ENCODE results near the gene KCNK17.
"Not testable (repeated sequence)": the region's sequence is repeated elsewhere in the genome, so short reads cannot be mapped to it uniquely, and the experiment has no call there.

KCNK17 gene

GRCh38 chr6:39289490-39289889, 24.7 kb downstream of the KCNK17 start:
- no peak for TF ChIP-seq CTCF (IDR thresholded peaks at IDR 0.05)

GRCh38 chr6:39287601-39288000, 26.6 kb downstream of the KCNK17 start:
- TF ChIP-seq CTCF (IDR thresholded peaks at IDR 0.05), result no peak
- Histone ChIP-seq H3K27me3 (ENCODE audit: control insufficient read depth, insufficient read depth, low read length) (no peaks in the 10 kb centered on the region), H3K36me3 (ENCODE audit: control insufficient read depth, insufficient read depth, low read length) (no peaks in the 10 kb centered on the region), H3K4me1 (no peaks in the 10 kb centered on the region), H3K79me2 (no peaks in the 10 kb centered on the region), H2AFZ (no peak overlapping the region), H3K4me3 (ENCODE audit: low read depth, low read length) (no peak overlapping the region), H3K9me3 (ENCODE audit: control insufficient read depth, low read length) (no peaks in the 10 kb centered on the region), H3K4me2 (ENCODE audit: low read length) (no peak overlapping the region), H3K27ac (no peak overlapping the region), H3K9ac (no peak overlapping the region)

More at GRCh38 chr6:39289490-39289889, 24.7 kb downstream of the KCNK17 start:
- H3K79me2 ChIP-seq, result no peaks in the 10 kb centered on the region
- H3K9ac ChIP-seq, result no peak overlapping the region
- no peaks in the 10 kb centered on the region for H3K4me1 ChIP-seq
- H3K9me3 ChIP-seq (ENCODE audit: control insufficient read depth, low read length), result no peaks in the 10 kb centered on the region
- no peak overlapping the region for H3K4me3 ChIP-seq (ENCODE audit: low read depth, low read length)
- no peak overlapping the region for H2AFZ ChIP-seq
- no peak overlapping the region for H3K27ac ChIP-seq
- no peak overlapping the region for H3K4me2 ChIP-seq (ENCODE audit: low read length)
- H3K36me3 ChIP-seq (ENCODE audit: control insufficient read depth, insufficient read depth, low read length), result no peaks in the 10 kb centered on the region
- H3K27me3 ChIP-seq (ENCODE audit: control insufficient read depth, insufficient read depth, low read length), result no peaks in the 10 kb centered on the region

- not testable (repeated sequence) for H3K4me3 ChIP-seq (ENCODE audit: low read depth, low read length); H3K79me2 ChIP-seq; H3K27ac ChIP-seq; H3K9me3 ChIP-seq (ENCODE audit: control insufficient read depth, low read length); H3K36me3 ChIP-seq (ENCODE audit: control insufficient read depth, insufficient read depth, low read length); H3K4me1 ChIP-seq; H3K27me3 ChIP-seq (ENCODE audit: control insufficient read depth, insufficient read depth, low read length); H3K9ac ChIP-seq; H2AFZ ChIP-seq; H3K4me2 ChIP-seq (ENCODE audit: low read length)
These were observed 27.6 kb downstream of the KCNK17 start for GRCh38 chr6:39286596-39286995.

- H2AFZ ChIP-seq, result no peak overlapping the region
- H3K4me3 ChIP-seq (ENCODE audit: low read depth, low read length), result no peak overlapping the region
- H3K27ac ChIP-seq, result no peak overlapping the region
- H3K4me2 ChIP-seq (ENCODE audit: low read length), result no peak overlapping the region
- no peak overlapping the region for H3K9ac ChIP-seq
- H3K4me1 ChIP-seq, result no peaks in the 10 kb centered on the region
- no peaks in the 10 kb centered on the region for H3K27me3 ChIP-seq (ENCODE audit: control insufficient read depth, insufficient read depth, low read length)
- H3K36me3 ChIP-seq (ENCODE audit: control insufficient read depth, insufficient read depth, low read length), result no peaks in the 10 kb centered on the region
- H3K9me3 ChIP-seq (ENCODE audit: control insufficient read depth, low read length), result no peaks in the 10 kb centered on the region
- H3K79me2 ChIP-seq, result no peaks in the 10 kb centered on the region
- no peak for TF ChIP-seq CTCF (IDR thresholded peaks at IDR 0.05)
These were observed 31.4 kb downstream of the KCNK17 start for GRCh38 chr6:39282774-39283173.

GRCh38 chr6:39281312-39281980, 32.8 kb downstream of the KCNK17 start:
- Histone ChIP-seq H3K4me3 (ENCODE audit: low read depth, low read length) (no peak overlapping the region), H3K27ac (no peak overlapping the region)

More at GRCh38 chr6:39281312-39281980, 32.8 kb downstream of the KCNK17 start:
- Histone ChIP-seq H3K36me3 (ENCODE audit: control insufficient read depth, insufficient read depth, low read length) (no peaks in the 10 kb centered on the region), H2AFZ (no peak overlapping the region), H3K9ac (no peak overlapping the region), H3K79me2 (no peaks in the 10 kb centered on the region), H3K27me3 (ENCODE audit: control insufficient read depth, insufficient read depth, low read length) (no peaks in the 10 kb centered on the region), H3K9me3 (ENCODE audit: control insufficient read depth, low read length) (no peaks in the 10 kb centered on the region), H3K4me2 (ENCODE audit: low read length) (no peak overlapping the region), H3K4me1 (no peaks in the 10 kb centered on the region)
- TF ChIP-seq CTCF (IDR thresholded peaks at IDR 0.05), result no peak
